HAP-1 (cell line): Measurements from ENCODE around the gene IGFBP5.
A peak's percentile ranks its signal among the peaks of the same experiment; 100 is the strongest.

Experiments
- DNase-seq, 2 experiments: peaks; one replicate each; pipeline ENCODE4 v3.0.0-alpha.2; 2016 to 2020; ENCODE audit warnings: low spot score in 2 of 2
- H3K27me3 ChIP-seq: fragments of 250-450 bp; sonication (Bioruptor Pico); 2 replicates; pipeline ENCODE4 v1.5.1; 2020; ENCODE audit warnings: low read depth, mild to moderate bottlenecking, moderate library complexity
- H3K36me3 ChIP-seq: fragments of 250-450 bp; sonication (Bioruptor Pico); replicated peaks from 2 replicates; pipeline ENCODE4 v1.5.1; 2020; ENCODE audit warnings: mild to moderate bottlenecking
- H3K4me1 ChIP-seq: fragments of 250-450 bp; sonication (Bioruptor Pico); 2 replicates; pipeline ENCODE4 v1.5.1; 2020; ENCODE audit warnings: mild to moderate bottlenecking
- H3K4me3 ChIP-seq: fragments of 250-450 bp; sonication (Bioruptor Pico); 2 replicates; pipeline ENCODE4 v1.5.1; 2020; ENCODE audit warnings: mild to moderate bottlenecking, moderate library complexity
- H3K9me3 ChIP-seq: fragments of 250-450 bp; sonication (Bioruptor Pico); 2 replicates; pipeline ENCODE4 v1.5.1; 2020; ENCODE audit warnings: mild to moderate bottlenecking, moderate library complexity
- in situ Hi-C: fragments of 300-500 bp; cut with MboI; formaldehyde crosslinking; loops from 3 replicates; pipeline ENCODE4 v1.14.3; 2020; ENCODE audit warnings: low sequenced_read_pairs, inconsistent platforms, mixed read lengths

The IGFBP5 gene, protein sequence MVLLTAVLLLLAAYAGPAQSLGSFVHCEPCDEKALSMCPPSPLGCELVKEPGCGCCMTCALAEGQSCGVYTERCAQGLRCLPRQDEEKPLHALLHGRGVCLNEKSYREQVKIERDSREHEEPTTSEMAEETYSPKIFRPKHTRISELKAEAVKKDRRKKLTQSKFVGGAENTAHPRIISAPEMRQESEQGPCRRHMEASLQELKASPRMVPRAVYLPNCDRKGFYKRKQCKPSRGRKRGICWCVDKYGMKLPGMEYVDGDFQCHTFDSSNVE

GRCh38 chr2:216695401-216695821 lies at the start of gene IGFBP5:
Gene IGFBP5 (minus strand): TSS chr2:216695549. CDS start chr2:216694775, 774 bp downstream.
- H3K9me3 ChIP-seq, result no peaks in the 10 kb centered on the region
- H3K36me3 ChIP-seq, result no peaks in the 10 kb centered on the region
- peak; percentile 79 to 91 for DNase-seq
- H3K4me1 ChIP-seq, result peaks cover 44% of the 10 kb centered on the region
- no peaks in the 10 kb centered on the region for H3K27me3 ChIP-seq
- H3K4me3 ChIP-seq, result peak within 1 kb of the TSS; percentile 41
- in situ Hi-C loops, result no loop called here

DNA sequence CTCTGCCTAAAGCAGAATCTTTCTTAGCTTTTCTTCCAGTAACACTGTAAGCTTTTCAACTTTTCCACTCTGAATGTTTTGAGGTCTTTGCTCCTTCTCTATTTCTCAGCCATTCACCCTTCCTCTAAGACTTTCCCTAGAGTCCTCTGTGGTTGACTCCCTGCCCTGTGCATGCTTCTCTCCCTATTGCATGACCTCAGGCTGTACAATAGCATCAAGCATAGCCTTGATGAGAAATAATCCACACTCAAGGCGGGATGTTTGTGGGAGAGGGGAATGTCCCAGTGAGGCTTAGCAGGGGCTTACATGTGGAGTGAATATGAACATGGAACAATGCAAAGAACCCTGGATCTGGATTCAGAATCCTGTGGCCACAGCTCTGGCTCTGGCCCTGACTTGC lies 48.4 kb upstream of the IGFBP5 start:
- no peak for DNase-seq
- no peaks in the 10 kb centered on the region for H3K36me3 ChIP-seq
- no peaks in the 10 kb centered on the region for H3K9me3 ChIP-seq
- H3K4me3 ChIP-seq, result no peak overlapping the region
- H3K4me1 ChIP-seq, result no peaks in the 10 kb centered on the region
- in situ Hi-C loops, result no loop called here
- no peaks in the 10 kb centered on the region for H3K27me3 ChIP-seq

DNA sequence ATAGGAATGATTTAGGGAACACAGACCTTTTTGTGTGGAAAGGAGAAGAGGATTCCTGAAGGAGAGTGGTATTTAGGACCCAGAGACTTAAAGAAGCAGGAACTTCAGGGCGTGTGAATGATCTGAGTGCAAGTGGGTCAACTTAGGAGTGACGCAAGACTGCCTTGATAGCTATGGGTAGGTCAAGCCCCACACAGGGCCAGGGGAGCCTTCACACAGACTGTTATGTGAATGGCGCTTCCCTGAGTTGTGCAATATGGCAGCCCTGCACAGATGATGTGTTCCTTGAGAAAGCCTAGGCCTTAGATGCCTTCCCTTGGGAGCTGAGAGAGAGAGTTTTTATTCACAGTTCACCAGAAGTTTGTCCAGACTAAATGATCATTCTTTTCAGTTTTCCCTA lies 47.1 kb upstream of the IGFBP5 start:
- no peaks in the 10 kb centered on the region for H3K9me3 ChIP-seq
- in situ Hi-C loops, result no loop called here

DNA sequence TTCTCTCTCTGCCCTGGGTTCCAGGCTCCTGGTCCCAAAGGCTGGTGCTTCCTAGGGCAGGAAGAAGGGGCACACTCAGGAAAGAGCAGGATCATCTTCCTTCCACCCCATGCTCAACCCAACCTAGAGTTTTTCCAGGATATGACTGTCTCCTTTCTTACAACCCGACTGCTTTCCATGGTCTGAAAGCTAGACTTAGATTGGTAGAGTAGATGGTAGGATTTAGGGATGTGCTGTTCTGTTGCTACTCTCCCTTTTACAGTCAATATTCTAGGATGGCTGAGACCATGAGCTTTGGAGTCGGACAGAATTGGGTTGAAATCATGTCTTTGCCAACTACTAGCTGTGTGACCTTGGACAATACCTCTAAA lies 45.9 kb upstream of the IGFBP5 start:
- DNase-seq, result no peak
- 0 out of 2 replicates have a peak, but pooled peaks cover 4% of the 10 kb centered on the region for H3K27me3 ChIP-seq
- no peaks in the 10 kb centered on the region for H3K4me1 ChIP-seq
- in situ Hi-C loops, result no loop called here
- no peaks in the 10 kb centered on the region for H3K36me3 ChIP-seq
- H3K9me3 ChIP-seq, result no peaks in the 10 kb centered on the region
- H3K4me3 ChIP-seq, result no peak overlapping the region

More for the DNA sequence above, 47.1 kb upstream of the IGFBP5 start:
- Histone ChIP-seq H3K36me3 (no peaks in the 10 kb centered on the region), H3K4me3 (no peak overlapping the region), H3K4me1 (no peaks in the 10 kb centered on the region), H3K27me3 (0 out of 2 replicates have a peak, but pooled peaks cover 3% of the 10 kb centered on the region)
- DNase-seq, result no peak

GRCh38 chr2:216740557-216741222 lies 45.3 kb upstream of the IGFBP5 start:
- Histone ChIP-seq H3K4me1 (no peaks in the 10 kb centered on the region), H3K36me3 (no peaks in the 10 kb centered on the region), H3K27me3 (0 out of 2 replicates have a peak, but pooled peaks cover 4% of the 10 kb centered on the region), H3K9me3 (no peaks in the 10 kb centered on the region), H3K4me3 (no peak overlapping the region)
- in situ Hi-C loops, result no loop called here
- no peak for DNase-seq

DNA sequence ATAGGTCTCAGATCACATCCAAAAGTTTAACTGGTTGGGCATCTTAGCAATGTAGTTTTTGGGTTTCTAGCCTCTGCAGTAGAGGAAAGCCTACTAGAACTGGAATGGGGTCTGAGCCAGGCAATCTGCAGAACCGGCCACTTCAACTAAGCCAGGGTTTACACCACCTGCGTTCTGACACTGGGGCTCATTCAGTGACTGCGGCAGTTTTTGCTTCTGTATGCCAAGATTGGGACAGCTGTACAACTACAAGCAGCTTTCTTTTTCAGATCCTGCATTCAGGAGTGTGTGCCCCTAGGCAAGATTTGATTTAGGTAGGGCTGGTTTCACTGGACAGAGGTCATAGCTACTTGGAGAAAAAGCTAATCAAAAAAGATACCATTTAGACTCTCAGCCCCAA lies 43.7 kb upstream of the IGFBP5 start:
- H3K9me3 ChIP-seq, result no peaks in the 10 kb centered on the region
- no peak overlapping the region for H3K4me3 ChIP-seq
- no peaks in the 10 kb centered on the region for H3K4me1 ChIP-seq
- in situ Hi-C loops, result no loop called here
- H3K36me3 ChIP-seq, result no peaks in the 10 kb centered on the region
- no peak for DNase-seq
- 0 out of 2 replicates have a peak, but pooled peaks cover 4% of the 10 kb centered on the region for H3K27me3 ChIP-seq

DNA sequence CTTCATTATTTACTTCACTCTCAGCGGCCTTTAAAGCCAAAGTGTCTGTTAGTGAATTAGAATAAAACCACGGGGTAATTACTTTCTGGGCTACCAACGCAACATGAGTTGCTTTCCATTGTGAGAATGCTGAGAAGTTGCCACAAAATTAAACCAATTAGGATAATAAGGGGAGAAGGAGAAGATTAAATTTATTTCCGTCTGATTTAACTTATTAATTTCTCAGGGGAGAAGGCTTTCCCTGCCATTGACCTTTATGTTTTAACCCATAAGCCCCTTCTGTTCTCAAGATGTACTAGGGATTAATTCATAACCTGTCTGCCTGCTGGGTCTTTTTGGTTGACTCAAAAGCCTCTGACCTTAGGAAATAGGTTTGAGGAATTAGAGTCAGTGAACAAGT lies 42.3 kb upstream of the IGFBP5 start:
- in situ Hi-C loops, result no loop called here
- H3K9me3 ChIP-seq, result no peaks in the 10 kb centered on the region
- H3K4me3 ChIP-seq, result no peak overlapping the region
- DNase-seq, result no peak
- H3K27me3 ChIP-seq, result 0 out of 2 replicates have a peak, but pooled peaks cover 4% of the 10 kb centered on the region
- no peaks in the 10 kb centered on the region for H3K4me1 ChIP-seq
- H3K36me3 ChIP-seq, result no peaks in the 10 kb centered on the region

- DNase-seq, result no peak
- Histone ChIP-seq H3K27me3 (0 out of 2 replicates have a peak, but pooled peaks cover 4% of the 10 kb centered on the region), H3K9me3 (no peaks in the 10 kb centered on the region), H3K4me3 (no peak overlapping the region), H3K4me1 (no peaks in the 10 kb centered on the region), H3K36me3 (no peaks in the 10 kb centered on the region)
- in situ Hi-C loops, result no loop called here
Observed at GRCh38 chr2:216736326-216736725, 41.0 kb upstream of the IGFBP5 start.

GRCh38 chr2:216735668-216736067 lies 40.3 kb upstream of the IGFBP5 start:
- in situ Hi-C loops, result no loop called here
- H3K4me1 ChIP-seq, result no peaks in the 10 kb centered on the region
- H3K27me3 ChIP-seq, result 0 out of 2 replicates have a peak, but pooled peaks cover 4% of the 10 kb centered on the region
- no peak for DNase-seq
- H3K36me3 ChIP-seq, result no peaks in the 10 kb centered on the region
- H3K9me3 ChIP-seq, result no peaks in the 10 kb centered on the region
- no peak overlapping the region for H3K4me3 ChIP-seq

DNA sequence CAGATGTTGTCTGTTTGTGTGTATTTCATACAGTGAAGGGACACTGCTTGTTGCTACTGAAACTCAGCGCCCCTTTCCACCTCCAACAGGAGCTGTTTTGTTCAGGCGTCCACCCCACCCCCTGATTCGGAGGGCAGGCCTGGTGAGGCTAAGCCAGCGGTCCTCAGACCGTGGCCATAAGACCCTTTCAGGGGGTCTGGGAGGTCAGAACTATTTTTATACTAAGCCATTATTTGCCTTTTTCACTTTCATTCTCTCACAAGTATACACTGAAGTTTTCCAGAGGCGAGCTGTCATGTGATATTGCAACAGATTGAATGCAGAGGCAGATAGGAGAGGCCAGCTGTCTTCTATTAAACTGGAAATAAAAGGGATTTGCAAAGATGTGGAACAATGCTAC lies 39.7 kb upstream of the IGFBP5 start:
- H3K9me3 ChIP-seq, result no peaks in the 10 kb centered on the region
- in situ Hi-C loops, result no loop called here

GRCh38 chr2:216733046-216733445 lies 37.7 kb upstream of the IGFBP5 start:
- H3K4me1 ChIP-seq, result no peaks in the 10 kb centered on the region
- no peak for DNase-seq

More for the DNA sequence above, 39.7 kb upstream of the IGFBP5 start:
- no peak overlapping the region for H3K4me3 ChIP-seq
- 0 out of 2 replicates have a peak, but pooled peaks cover 4% of the 10 kb centered on the region for H3K27me3 ChIP-seq
- H3K4me1 ChIP-seq, result no peaks in the 10 kb centered on the region
- no peak for DNase-seq
- H3K36me3 ChIP-seq, result no peaks in the 10 kb centered on the region

DNA sequence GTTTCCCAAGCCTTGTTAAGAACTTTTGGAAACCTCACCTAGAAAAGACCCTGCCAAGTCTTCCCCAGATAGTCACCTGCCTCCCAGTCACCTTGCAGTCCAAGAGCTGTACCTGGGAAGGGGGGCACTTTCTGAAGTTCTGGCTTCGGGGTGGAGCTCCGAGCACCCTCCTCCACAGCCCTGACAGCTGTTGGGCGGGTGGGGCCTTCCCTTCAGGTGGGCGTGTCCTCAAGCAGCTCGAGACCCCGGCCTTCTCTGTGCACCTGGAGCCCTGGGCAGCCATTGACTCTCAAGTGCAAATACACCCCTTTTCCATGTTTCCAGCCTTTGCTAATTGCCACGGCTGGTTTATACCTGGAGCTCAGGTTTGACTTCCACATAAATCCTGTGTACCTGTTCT lies 37.0 kb upstream of the IGFBP5 start:
- Histone ChIP-seq H3K27me3 (0 out of 2 replicates have a peak, but pooled peaks cover under 1% of the 10 kb centered on the region), H3K36me3 (no peaks in the 10 kb centered on the region), H3K4me1 (no peaks in the 10 kb centered on the region), H3K4me3 (no peak overlapping the region), H3K9me3 (no peaks in the 10 kb centered on the region)
- in situ Hi-C loops, result no loop called here
- no peak for DNase-seq

More at GRCh38 chr2:216733046-216733445, 37.7 kb upstream of the IGFBP5 start:
- Histone ChIP-seq H3K27me3 (0 out of 2 replicates have a peak, but pooled peaks cover 4% of the 10 kb centered on the region), H3K4me3 (no peak overlapping the region), H3K9me3 (no peaks in the 10 kb centered on the region), H3K36me3 (no peaks in the 10 kb centered on the region)
- in situ Hi-C loops, result no loop called here

GRCh38 chr2:216731465-216731864 lies 36.1 kb upstream of the IGFBP5 start:
- Histone ChIP-seq H3K9me3 (no peaks in the 10 kb centered on the region), H3K27me3 (no peaks in the 10 kb centered on the region), H3K36me3 (no peaks in the 10 kb centered on the region), H3K4me1 (no peaks in the 10 kb centered on the region), H3K4me3 (no peak overlapping the region)
- no peak for DNase-seq
- in situ Hi-C loops, result no loop called here

GRCh38 chr2:216730871-216731270 lies 35.5 kb upstream of the IGFBP5 start:
- in situ Hi-C loops, result no loop called here
- Histone ChIP-seq H3K4me1 (no peaks in the 10 kb centered on the region), H3K36me3 (no peaks in the 10 kb centered on the region), H3K4me3 (no peak overlapping the region), H3K9me3 (no peaks in the 10 kb centered on the region), H3K27me3 (no peaks in the 10 kb centered on the region)
- DNase-seq, result no peak
